NB4 (cell line): Measurements from ENCODE around the gene DAW1.

Source experiments
- DNase-seq: peaks from one replicate; pipeline ENCODE4 v3.0.0; 2010; ENCODE audit warnings: low read depth
- H3K4me3 ChIP-seq: one replicate; pipeline ENCODE4 v1.5.1; 2011; ENCODE audit warnings: mild to moderate bottlenecking, low read depth, low read length, moderate library complexity
- MYC ChIP-seq: IDR thresholded peaks from 2 replicates; pipeline ENCODE4 v1.6.1; 2011; ENCODE audit warnings: low read depth, low read length
- POLR2A ChIP-seq: IDR thresholded peaks from 2 replicates; pipeline ENCODE4 v1.6.1; 2011; ENCODE audit warnings: mild to moderate bottlenecking; ENCODE audit not compliant: insufficient read length; ENCODE audit errors: extremely low read depth
- TF ChIP-seq, protein P1 (sequence below): IDR thresholded peaks from 2 replicates; pipeline ENCODE4 v1.6.1; 2011; ENCODE audit warnings: low read depth, low read length
- TF ChIP-seq, protein P2 (sequence below): IDR thresholded peaks from one replicate; pipeline ENCODE4 v1.5.1; 2012; ENCODE audit warnings: low read depth, low read length

DAW1 gene

DNA sequence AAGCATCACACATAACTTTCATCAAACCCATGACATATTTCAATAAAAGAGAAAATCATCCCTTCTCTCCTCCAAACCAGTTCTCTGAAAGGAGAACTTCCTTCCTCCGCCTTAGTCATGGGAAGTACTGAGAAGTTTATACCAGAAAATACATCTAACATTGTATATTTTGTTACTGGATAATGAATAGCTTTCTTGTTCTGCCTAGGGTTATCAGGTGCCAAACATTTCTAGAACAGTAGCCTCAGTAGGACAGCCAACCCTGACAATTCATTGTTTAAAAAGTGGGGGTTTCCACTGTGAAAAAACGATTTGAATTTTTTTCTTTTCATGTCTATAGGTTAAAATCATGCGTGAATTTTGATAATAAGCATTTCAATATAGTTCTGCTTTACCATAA, 16.0 kb upstream of the DAW1 start:
- no peak for DNase-seq
- H3K4me3 ChIP-seq, result no peak overlapping the region
- TF ChIP-seq, protein P1, sequence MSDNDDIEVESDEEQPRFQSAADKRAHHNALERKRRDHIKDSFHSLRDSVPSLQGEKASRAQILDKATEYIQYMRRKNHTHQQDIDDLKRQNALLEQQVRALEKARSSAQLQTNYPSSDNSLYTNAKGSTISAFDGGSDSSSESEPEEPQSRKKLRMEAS, result no peak
- TF ChIP-seq, protein P2, sequence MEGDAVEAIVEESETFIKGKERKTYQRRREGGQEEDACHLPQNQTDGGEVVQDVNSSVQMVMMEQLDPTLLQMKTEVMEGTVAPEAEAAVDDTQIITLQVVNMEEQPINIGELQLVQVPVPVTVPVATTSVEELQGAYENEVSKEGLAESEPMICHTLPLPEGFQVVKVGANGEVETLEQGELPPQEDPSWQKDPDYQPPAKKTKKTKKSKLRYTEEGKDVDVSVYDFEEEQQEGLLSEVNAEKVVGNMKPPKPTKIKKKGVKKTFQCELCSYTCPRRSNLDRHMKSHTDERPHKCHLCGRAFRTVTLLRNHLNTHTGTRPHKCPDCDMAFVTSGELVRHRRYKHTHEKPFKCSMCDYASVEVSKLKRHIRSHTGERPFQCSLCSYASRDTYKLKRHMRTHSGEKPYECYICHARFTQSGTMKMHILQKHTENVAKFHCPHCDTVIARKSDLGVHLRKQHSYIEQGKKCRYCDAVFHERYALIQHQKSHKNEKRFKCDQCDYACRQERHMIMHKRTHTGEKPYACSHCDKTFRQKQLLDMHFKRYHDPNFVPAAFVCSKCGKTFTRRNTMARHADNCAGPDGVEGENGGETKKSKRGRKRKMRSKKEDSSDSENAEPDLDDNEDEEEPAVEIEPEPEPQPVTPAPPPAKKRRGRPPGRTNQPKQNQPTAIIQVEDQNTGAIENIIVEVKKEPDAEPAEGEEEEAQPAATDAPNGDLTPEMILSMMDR, result no peak
- TF ChIP-seq POLR2A (no peak), MYC (no peak)

DNA sequence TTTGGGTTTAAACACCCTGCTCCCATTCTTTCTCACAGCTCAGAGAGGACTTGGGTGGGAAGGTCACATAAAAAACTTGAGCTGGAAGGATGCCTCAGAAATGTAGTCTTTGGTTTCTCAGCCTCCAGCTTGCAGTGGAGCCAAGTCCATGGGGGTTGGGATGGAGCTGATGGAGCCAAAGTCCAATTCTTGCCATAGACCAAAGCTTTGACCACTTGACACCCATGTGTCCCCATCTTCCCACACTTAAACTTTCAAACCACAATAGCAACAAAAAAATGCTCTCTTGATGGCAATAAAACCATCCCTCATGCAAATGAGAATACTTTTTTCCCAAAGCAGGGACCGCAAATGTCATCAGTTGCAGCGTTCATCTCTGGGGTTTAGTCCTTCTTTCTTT, 14.7 kb upstream of the DAW1 start:
- H3K4me3 ChIP-seq, result no peak overlapping the region
- no peak for DNase-seq
- TF ChIP-seq, protein P1, result no peak
- no peak for TF ChIP-seq POLR2A
- TF ChIP-seq, protein P2, result no peak
- TF ChIP-seq MYC, result no peak

DNA sequence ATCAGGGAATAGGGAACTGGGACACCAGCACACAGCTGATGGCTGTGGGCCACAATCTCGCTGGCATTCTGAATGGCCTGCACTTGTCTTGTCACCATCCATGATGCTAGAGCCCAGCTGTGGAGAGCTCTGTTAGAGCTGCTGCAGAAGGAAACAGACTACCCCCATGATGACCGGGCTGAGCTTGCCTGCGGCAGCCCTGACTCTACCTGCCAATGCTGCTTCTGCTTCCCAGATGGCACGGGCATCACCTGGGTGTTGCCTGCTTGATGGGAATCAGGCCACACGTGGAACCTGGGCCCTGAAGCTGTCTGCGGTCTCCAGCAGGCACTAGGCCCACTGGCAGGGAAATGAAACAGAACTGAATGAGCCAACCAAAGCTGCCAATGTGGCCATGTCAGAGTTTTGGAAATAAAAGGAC, 11.2 kb upstream of the DAW1 start:
- no peak for DNase-seq
- TF ChIP-seq MYC (no peak), POLR2A (no peak)
- TF ChIP-seq, protein P1, result no peak
- TF ChIP-seq, protein P2, result no peak
- no peak overlapping the region for H3K4me3 ChIP-seq

DNA sequence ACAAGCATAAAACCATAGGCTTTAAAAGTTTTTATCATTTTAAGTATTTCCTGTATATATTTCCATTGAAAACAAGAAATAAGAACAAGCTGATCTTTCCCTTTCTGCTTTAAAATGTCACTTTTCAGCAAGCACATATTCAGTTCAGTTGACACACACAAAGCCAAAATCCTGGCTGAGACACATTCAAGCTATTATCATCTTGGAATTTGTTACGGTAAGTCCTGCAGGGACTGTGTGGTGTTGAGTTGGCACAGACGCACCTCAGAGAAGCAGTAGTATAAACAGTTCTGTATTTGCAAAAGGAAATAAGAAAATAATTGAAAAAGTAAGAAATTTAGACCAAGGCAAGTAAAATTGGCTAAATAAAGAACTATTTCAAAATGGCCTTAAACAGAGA, 10.4 kb upstream of the DAW1 start:
- no peak overlapping the region for H3K4me3 ChIP-seq
- TF ChIP-seq POLR2A (no peak), MYC (no peak)
- TF ChIP-seq, protein P1, result no peak
- TF ChIP-seq, protein P2, result no peak
- DNase-seq, result no peak

DNA sequence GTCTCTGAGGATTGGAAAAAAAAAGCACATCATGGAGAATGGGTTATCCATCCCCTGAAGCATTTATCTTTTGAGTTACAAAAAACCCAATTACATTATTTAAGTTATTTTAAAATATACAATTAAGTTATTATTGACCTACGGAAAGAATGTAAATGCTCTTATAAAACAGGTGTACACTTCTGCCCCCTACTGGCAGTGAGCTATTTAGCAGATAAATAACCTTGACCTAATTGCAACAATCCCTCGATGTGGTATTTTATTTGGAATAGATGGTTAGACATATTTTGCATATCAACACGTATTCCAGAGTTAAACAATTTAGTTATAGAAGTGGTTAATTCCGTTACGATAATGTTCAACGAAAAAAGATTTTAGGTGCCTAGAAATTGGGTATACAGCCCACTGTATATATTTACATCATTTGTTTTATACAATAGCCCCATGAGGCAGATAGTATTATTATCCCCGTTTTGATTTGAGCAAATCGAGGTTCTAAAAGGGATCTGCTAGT, 9.1 kb upstream of the DAW1 start:
- DNase-seq, result peak; percentile 81
- H3K4me3 ChIP-seq, result no peak overlapping the region
- TF ChIP-seq, protein P2, result peak; percentile 71
- TF ChIP-seq, protein P1, result no peak
- no peak for TF ChIP-seq POLR2A
